ENCODE measurements around the gene INPP5B. TPM values are rescaled to one million over a fixed set of nuclear protein-coding genes. Genes with fewer than 3 reads are reported as not detected.

Gene INPP5B
- total RNA-seq, 2 donors from 2014 or later = 44.2 to 44.5 TPM

GRCh38 chr1:37932759-37933158 is 14.1 kb downstream of the INPP5B start:
- DNase-seq (ENCODE audit: low spot score) (no peak), ATAC-seq (ENCODE audit: insufficient number of reproducible peaks, low FRiP score, low read depth) (no peak)
- H3K4me1 ChIP-seq (ENCODE audit: control insufficient read depth in 1 of 2, low read depth in 2 of 2) = peaks cover 5 to 23% of the 10 kb centered on the region in 2 donors
- no peak overlapping the region for H3K4me3 ChIP-seq
- H3K9me3 ChIP-seq = no peaks in the 10 kb centered on the region
- H3K27ac ChIP-seq = no peak overlapping the region
- H3K36me3 ChIP-seq = peaks cover 23% of the 10 kb centered on the region
- H3K27me3 ChIP-seq (replicated peaks; ENCODE audit: insufficient read depth) = no peaks in the 10 kb centered on the region
- TF ChIP-seq CTCF (IDR thresholded peaks at IDR 0.05) = no peak

GRCh38 chr1:37931361-37932158 is 15.3 kb downstream of the INPP5B start:
- peaks cover 17% of the 10 kb centered on the region for H3K36me3 ChIP-seq
- TF ChIP-seq CTCF (IDR thresholded peaks at IDR 0.05) = peak; percentile 19
- peak overlapping the region; percentile 94 for H3K4me3 ChIP-seq
- no peaks in the 10 kb centered on the region for H3K27me3 ChIP-seq (replicated peaks; ENCODE audit: insufficient read depth)
- H3K27ac ChIP-seq = peak overlapping the region; percentile 33 to 74
- peaks cover 8 to 30% of the 10 kb centered on the region in 2 donors for H3K4me1 ChIP-seq (ENCODE audit: control insufficient read depth in 1 of 2, low read depth in 2 of 2)
- H3K9me3 ChIP-seq = no peaks in the 10 kb centered on the region
- DNase-seq (ENCODE audit: low spot score) (peak; percentile 87), ATAC-seq (ENCODE audit: insufficient number of reproducible peaks, low FRiP score, low read depth) (peak; percentile 98)

GRCh38 chr1:37931102-37931360 is 15.8 kb downstream of the INPP5B start:
- Histone ChIP-seq H3K36me3 (peaks cover 12% of the 10 kb centered on the region), H3K9me3 (no peaks in the 10 kb centered on the region), H3K27me3 (replicated peaks; ENCODE audit: insufficient read depth) (no peaks in the 10 kb centered on the region), H3K4me1 (ENCODE audit: control insufficient read depth in 1 of 2, low read depth in 2 of 2) (peaks cover 14 to 35% of the 10 kb centered on the region in 2 donors), H3K27ac (peak overlapping the region; percentile 33 to 74), H3K4me3 (peak overlapping the region; percentile 94)
- no peak for ATAC-seq (ENCODE audit: insufficient number of reproducible peaks, low FRiP score, low read depth)
- no peak for DNase-seq (ENCODE audit: low spot score)
- TF ChIP-seq CTCF (IDR thresholded peaks at IDR 0.05) = no peak

- Histone ChIP-seq H3K4me3 (peak overlapping the region; percentile 94), H3K27me3 (replicated peaks; ENCODE audit: insufficient read depth) (no peaks in the 10 kb centered on the region), H3K27ac (peak overlapping the region; percentile 33 to 74), H3K4me1 (ENCODE audit: control insufficient read depth in 1 of 2, low read depth in 2 of 2) (peaks cover 19 to 41% of the 10 kb centered on the region in 2 donors), H3K9me3 (no peaks in the 10 kb centered on the region), H3K36me3 (peaks cover 11% of the 10 kb centered on the region)
- ATAC-seq (ENCODE audit: insufficient number of reproducible peaks, low FRiP score, low read depth) (no peak), DNase-seq (ENCODE audit: low spot score) (no peak)
- TF ChIP-seq CTCF (IDR thresholded peaks at IDR 0.05) = no peak
These were observed 16.4 kb downstream of the INPP5B start for GRCh38 chr1:37930246-37931101.
